GM23338 (cell line): Measurements from ENCODE around the gene HMOX2. TPM values are rescaled to one million over a fixed set of nuclear protein-coding genes. Genes with fewer than 3 reads are reported as not detected.

Experiments
- ATAC-seq: fragments of 200-7000 bp; cut with Tn5 transposase; 3 replicates; pipeline ENCODE4 v1.9.1; 2020
- DNase-seq: peaks from one replicate; pipeline ENCODE4 v3.0.0-alpha.2; 2015; ENCODE audit warnings: low spot score
- H2AFZ ChIP-seq: fragments of 200-600 bp; sonication (generic); 2 replicates; pipeline ENCODE4 v1.8.0; 2016; ENCODE audit warnings: antibody characterized with exemption, mild to moderate bottlenecking, moderate library complexity
- H3F3A ChIP-seq: fragments of 200-600 bp; sonication (generic); replicated peaks from 2 replicates; pipeline ENCODE4 v1.8.0; 2017; ENCODE audit warnings: antibody characterized with exemption, mixed run types, low read depth
- H3K27ac ChIP-seq: fragments of 200-600 bp; sonication (generic); 2 replicates; pipeline ENCODE4 v1.6.1; 2016; ENCODE audit warnings: low read depth
- H3K27me3 ChIP-seq: fragments of 200-600 bp; sonication (generic); 2 replicates; pipeline ENCODE4 v1.8.0; 2016; ENCODE audit warnings: mild to moderate bottlenecking, mixed run types, moderate library complexity; ENCODE audit not compliant: insufficient read depth
- H3K36me3 ChIP-seq: fragments of 200-600 bp; sonication (generic); 2 replicates; pipeline ENCODE4 v1.8.0; 2016; ENCODE audit warnings: mild to moderate bottlenecking; ENCODE audit not compliant: insufficient read depth
- H3K4me1 ChIP-seq: fragments of 200-600 bp; sonication (generic); 2 replicates; pipeline ENCODE4 v1.8.0; 2016; ENCODE audit warnings: mild to moderate bottlenecking, moderate library complexity; ENCODE audit not compliant: insufficient read depth
- H3K4me2 ChIP-seq: fragments of 200-600 bp; sonication (generic); 2 replicates; pipeline ENCODE4 v1.7.1; 2017; ENCODE audit warnings: mixed run types
- H3K4me3 ChIP-seq: fragments of 200-600 bp; sonication (generic); 2 replicates; pipeline ENCODE4 v1.6.1; 2016; ENCODE audit warnings: mixed run types
- H3K79me2 ChIP-seq: fragments of 200-600 bp; sonication (generic); replicated peaks from 2 replicates; pipeline ENCODE4 v1.8.0; 2017; ENCODE audit warnings: mild to moderate bottlenecking; ENCODE audit not compliant: insufficient read depth
- H3K9me2 ChIP-seq: fragments of 200-600 bp; sonication (generic); 2 replicates; pipeline ENCODE4 v1.8.0; 2017; ENCODE audit not compliant: insufficient read depth
- H4K20me1 ChIP-seq: fragments of 200-600 bp; sonication (generic); replicated peaks from 2 replicates; pipeline ENCODE4 v1.8.0; 2017; ENCODE audit warnings: mild to moderate bottlenecking; ENCODE audit not compliant: insufficient read depth
- H3K27ac Mint-ChIP-seq: 2 replicates; pipeline ENCODE4 v1.8.0; 2020; ENCODE audit warnings: inconsistent platforms, mild to moderate bottlenecking, moderate library complexity, mixed read lengths
- H3K27me3 Mint-ChIP-seq: 3 replicates; pipeline ENCODE4 v1.8.0; 2022; ENCODE audit warnings: low read depth, mild to moderate bottlenecking, moderate library complexity, mixed read lengths, inconsistent platforms; ENCODE audit not compliant: insufficient read depth, poor library complexity
- H3K36me3 Mint-ChIP-seq: 3 replicates; pipeline ENCODE4 v1.8.0; 2021; ENCODE audit warnings: low read depth, mild to moderate bottlenecking, inconsistent platforms, moderate library complexity, mixed read lengths
- H3K4me1 Mint-ChIP-seq: 3 replicates; pipeline ENCODE4 v1.8.0; 2020; ENCODE audit warnings: mild to moderate bottlenecking, inconsistent platforms, mixed read lengths
- H3K4me3 Mint-ChIP-seq: 3 replicates; pipeline ENCODE4 v1.8.0; 2021; ENCODE audit warnings: moderate library complexity, mild to moderate bottlenecking, inconsistent platforms, mixed read lengths
- H3K9me3 Mint-ChIP-seq: 3 replicates; pipeline ENCODE4 v1.8.0; 2020; ENCODE audit warnings: moderate library complexity, mild to moderate bottlenecking, inconsistent platforms, mixed read lengths
- CREB1 ChIP-seq: fragments of 250-450 bp; sonication (Bioruptor Pico); IDR thresholded peaks from 2 replicates; pipeline ENCODE4 v1.5.0; 2020; ENCODE audit warnings: low read depth, mild to moderate bottlenecking, moderate library complexity
- EZH2 ChIP-seq: fragments of 200-600 bp; sonication (generic); IDR thresholded peaks from one replicate; pipeline ENCODE4 v1.8.0; 2017; ENCODE audit warnings: antibody characterized with exemption, mild to moderate bottlenecking, low read depth; ENCODE audit not compliant: unreplicated experiment
- EZH2phosphoT487 ChIP-seq: fragments of 200-600 bp; sonication (generic); IDR thresholded peaks from one replicate; pipeline ENCODE4 v1.8.1; 2018; ENCODE audit warnings: antibody characterized with exemption; ENCODE audit not compliant: unreplicated experiment
- JUNB ChIP-seq: IDR thresholded peaks from one replicate; pipeline ENCODE4 v1.6.1; 2016; ENCODE audit warnings: antibody characterized with exemption; ENCODE audit not compliant: unreplicated experiment
- NANOG ChIP-seq: IDR thresholded peaks from 2 replicates; pipeline ENCODE4 v1.6.1; 2016; ENCODE audit warnings: antibody characterized with exemption, borderline replicate concordance
- STAT1 ChIP-seq: IDR thresholded peaks from one replicate; pipeline ENCODE4 v1.6.1; 2016; ENCODE audit warnings: antibody characterized with exemption; ENCODE audit not compliant: unreplicated experiment
- ZNF114 ChIP-seq: fragments of 250-450 bp; sonication (Bioruptor Pico); IDR thresholded peaks from 2 replicates; pipeline ENCODE4 v1.5.0; 2020; ENCODE audit warnings: mild to moderate bottlenecking, moderate library complexity
- polyA plus RNA-seq: library from polyadenylated mRNA; unstranded; fragments of >200 nt; fragmentation: Nextera tagmentation; extraction: Ambion mirVana; gene quantifications from 2 replicates; pipeline ENCODE4 v1.2.1, GENCODE V29; 2016
- total RNA-seq: library from RNA; depleted of rRNA; stranded (reverse); fragments of >200 nt; shearing (Covaris generic); gene quantifications from 2 replicates; pipeline ENCODE4 v1.2.3, GENCODE V29; 2014
- TF ChIP-seq, protein P1 (sequence below), 2 experiments: fragments of 200-600 bp in 1 of 2; sonication (generic) in 1 of 2; conservative IDR thresholded peaks; 2 replicates each; pipeline versions ENCODE4 v1.5.1 to v1.6.1; 2016 to 2017; ENCODE audit warnings: antibody characterized with exemption in 2 of 2, low read depth in 2 of 2, mild to moderate bottlenecking in 2 of 2, moderate library complexity in 1 of 2
- TF ChIP-seq, protein P2 (sequence below): fragments of 250-450 bp; sonication (Bioruptor Pico); IDR thresholded peaks from 2 replicates; pipeline ENCODE4 v1.5.0; 2020; ENCODE audit warnings: mild to moderate bottlenecking, moderate library complexity

Gene HMOX2
- total and polyA plus RNA-seq, 2 experiments from 2014 or later = 33.0 to 38.1 TPM

DNA sequence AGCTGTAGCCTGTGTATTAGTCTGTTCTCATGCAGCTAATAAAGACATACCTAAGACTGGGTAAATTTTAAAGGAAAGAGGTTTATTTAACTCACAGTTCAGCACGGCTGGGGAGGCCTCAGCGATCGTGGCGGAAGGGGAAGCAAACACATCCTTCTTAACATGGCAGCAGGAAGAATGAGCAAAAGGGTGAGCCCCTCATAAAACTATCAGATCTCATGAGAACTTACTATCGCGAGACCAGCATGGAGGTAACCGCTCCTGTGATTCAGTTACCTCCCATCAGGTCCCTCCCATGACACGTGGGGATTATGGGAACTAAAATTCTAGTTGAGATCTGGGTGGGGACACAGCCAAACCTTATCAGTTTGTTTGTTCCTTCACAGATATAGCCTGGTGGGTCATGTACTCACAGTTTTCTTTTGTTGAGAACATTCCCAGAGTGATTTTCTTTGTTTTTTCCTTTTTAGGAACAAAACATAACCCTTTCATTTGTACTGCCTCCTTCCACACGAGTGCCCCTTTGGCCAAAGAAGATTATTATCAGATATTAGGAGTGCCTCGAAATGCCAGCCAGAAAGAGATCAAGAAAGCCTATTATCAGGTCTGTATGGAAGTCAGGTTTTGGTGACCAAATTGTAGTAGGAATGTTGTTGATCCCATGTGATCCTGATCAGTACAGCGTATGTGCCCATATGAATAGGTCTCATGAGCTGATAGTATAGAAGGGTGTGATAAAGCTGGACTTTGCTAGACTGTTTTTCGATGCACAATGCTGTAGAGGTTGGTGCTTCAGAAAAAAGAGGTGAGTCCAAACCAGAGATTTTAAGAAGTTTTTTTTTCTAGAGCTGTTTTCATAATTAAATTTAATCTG is 42.0 kb upstream of the HMOX2 start:
- peaks cover 49% of the 10 kb centered on the region for H3K36me3 Mint-ChIP-seq
- DNase-seq (no peak), ATAC-seq (no peak)
- H3K9me3 Mint-ChIP-seq = no peaks in the 10 kb centered on the region
- Histone ChIP-seq H3K79me2 (peaks cover 14% of the 10 kb centered on the region), H4K20me1 (peaks cover 18% of the 10 kb centered on the region), H3F3A (no peaks in the 10 kb centered on the region), H3K27ac (no peak overlapping the region), H3K4me3 (no peak overlapping the region), H3K9me2 (no peaks in the 10 kb centered on the region), H2AFZ (no peak overlapping the region), H3K27me3 (no peaks in the 10 kb centered on the region), H3K4me1 (no peaks in the 10 kb centered on the region), H3K36me3 (peaks cover 45% of the 10 kb centered on the region), H3K4me2 (no peak overlapping the region)
- peak overlapping the region; percentile 72 for H3K27ac Mint-ChIP-seq
- H3K4me3 Mint-ChIP-seq = no peak overlapping the region
- H3K4me1 Mint-ChIP-seq = no peaks in the 10 kb centered on the region
- TF ChIP-seq EZH2phosphoT487 = no peak
- no peak for TF ChIP-seq ZNF114
- peaks cover 1% of the 10 kb centered on the region for H3K27me3 Mint-ChIP-seq

DNA sequence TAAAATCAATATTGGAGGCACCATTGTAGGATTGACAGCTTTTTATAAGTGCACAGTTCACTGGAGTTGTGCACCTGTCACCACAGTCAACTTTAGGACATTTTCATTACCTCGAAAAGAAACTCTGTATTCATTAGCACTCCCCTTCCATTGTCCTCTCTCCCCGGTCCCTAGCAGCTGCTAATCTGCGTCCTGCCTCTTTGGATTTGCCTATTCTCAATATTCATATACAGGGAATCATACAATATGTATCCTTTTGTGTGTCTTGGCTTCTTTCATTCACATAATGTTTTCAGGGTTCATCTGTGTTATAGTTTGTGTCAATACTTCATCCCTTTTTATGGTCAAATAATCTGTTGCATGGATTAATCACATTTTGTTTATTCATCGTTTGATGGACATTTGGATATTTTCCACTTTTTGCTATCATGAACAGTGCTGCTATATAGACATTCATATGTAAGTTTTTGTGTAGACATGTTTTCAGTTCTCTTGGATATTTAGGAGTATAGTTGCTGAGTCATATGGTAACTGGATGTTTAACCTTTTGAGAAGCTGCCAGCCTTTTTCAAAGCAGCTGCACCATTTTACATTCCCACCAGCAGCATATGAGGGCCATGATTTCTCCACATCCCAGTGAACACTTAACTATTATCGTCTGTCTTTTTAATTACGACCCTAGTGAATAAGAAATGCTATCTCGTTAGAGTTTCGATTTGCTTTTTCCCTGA is 40.7 kb upstream of the HMOX2 start:
- TF ChIP-seq, protein P1, sequence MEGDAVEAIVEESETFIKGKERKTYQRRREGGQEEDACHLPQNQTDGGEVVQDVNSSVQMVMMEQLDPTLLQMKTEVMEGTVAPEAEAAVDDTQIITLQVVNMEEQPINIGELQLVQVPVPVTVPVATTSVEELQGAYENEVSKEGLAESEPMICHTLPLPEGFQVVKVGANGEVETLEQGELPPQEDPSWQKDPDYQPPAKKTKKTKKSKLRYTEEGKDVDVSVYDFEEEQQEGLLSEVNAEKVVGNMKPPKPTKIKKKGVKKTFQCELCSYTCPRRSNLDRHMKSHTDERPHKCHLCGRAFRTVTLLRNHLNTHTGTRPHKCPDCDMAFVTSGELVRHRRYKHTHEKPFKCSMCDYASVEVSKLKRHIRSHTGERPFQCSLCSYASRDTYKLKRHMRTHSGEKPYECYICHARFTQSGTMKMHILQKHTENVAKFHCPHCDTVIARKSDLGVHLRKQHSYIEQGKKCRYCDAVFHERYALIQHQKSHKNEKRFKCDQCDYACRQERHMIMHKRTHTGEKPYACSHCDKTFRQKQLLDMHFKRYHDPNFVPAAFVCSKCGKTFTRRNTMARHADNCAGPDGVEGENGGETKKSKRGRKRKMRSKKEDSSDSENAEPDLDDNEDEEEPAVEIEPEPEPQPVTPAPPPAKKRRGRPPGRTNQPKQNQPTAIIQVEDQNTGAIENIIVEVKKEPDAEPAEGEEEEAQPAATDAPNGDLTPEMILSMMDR (conservative IDR thresholded peaks at IDR 0.05; ENCODE audit: low read depth in 2 of 2) = no peak
- TF ChIP-seq JUNB = no peak
- no peak for TF ChIP-seq EZH2
- TF ChIP-seq, protein P2, sequence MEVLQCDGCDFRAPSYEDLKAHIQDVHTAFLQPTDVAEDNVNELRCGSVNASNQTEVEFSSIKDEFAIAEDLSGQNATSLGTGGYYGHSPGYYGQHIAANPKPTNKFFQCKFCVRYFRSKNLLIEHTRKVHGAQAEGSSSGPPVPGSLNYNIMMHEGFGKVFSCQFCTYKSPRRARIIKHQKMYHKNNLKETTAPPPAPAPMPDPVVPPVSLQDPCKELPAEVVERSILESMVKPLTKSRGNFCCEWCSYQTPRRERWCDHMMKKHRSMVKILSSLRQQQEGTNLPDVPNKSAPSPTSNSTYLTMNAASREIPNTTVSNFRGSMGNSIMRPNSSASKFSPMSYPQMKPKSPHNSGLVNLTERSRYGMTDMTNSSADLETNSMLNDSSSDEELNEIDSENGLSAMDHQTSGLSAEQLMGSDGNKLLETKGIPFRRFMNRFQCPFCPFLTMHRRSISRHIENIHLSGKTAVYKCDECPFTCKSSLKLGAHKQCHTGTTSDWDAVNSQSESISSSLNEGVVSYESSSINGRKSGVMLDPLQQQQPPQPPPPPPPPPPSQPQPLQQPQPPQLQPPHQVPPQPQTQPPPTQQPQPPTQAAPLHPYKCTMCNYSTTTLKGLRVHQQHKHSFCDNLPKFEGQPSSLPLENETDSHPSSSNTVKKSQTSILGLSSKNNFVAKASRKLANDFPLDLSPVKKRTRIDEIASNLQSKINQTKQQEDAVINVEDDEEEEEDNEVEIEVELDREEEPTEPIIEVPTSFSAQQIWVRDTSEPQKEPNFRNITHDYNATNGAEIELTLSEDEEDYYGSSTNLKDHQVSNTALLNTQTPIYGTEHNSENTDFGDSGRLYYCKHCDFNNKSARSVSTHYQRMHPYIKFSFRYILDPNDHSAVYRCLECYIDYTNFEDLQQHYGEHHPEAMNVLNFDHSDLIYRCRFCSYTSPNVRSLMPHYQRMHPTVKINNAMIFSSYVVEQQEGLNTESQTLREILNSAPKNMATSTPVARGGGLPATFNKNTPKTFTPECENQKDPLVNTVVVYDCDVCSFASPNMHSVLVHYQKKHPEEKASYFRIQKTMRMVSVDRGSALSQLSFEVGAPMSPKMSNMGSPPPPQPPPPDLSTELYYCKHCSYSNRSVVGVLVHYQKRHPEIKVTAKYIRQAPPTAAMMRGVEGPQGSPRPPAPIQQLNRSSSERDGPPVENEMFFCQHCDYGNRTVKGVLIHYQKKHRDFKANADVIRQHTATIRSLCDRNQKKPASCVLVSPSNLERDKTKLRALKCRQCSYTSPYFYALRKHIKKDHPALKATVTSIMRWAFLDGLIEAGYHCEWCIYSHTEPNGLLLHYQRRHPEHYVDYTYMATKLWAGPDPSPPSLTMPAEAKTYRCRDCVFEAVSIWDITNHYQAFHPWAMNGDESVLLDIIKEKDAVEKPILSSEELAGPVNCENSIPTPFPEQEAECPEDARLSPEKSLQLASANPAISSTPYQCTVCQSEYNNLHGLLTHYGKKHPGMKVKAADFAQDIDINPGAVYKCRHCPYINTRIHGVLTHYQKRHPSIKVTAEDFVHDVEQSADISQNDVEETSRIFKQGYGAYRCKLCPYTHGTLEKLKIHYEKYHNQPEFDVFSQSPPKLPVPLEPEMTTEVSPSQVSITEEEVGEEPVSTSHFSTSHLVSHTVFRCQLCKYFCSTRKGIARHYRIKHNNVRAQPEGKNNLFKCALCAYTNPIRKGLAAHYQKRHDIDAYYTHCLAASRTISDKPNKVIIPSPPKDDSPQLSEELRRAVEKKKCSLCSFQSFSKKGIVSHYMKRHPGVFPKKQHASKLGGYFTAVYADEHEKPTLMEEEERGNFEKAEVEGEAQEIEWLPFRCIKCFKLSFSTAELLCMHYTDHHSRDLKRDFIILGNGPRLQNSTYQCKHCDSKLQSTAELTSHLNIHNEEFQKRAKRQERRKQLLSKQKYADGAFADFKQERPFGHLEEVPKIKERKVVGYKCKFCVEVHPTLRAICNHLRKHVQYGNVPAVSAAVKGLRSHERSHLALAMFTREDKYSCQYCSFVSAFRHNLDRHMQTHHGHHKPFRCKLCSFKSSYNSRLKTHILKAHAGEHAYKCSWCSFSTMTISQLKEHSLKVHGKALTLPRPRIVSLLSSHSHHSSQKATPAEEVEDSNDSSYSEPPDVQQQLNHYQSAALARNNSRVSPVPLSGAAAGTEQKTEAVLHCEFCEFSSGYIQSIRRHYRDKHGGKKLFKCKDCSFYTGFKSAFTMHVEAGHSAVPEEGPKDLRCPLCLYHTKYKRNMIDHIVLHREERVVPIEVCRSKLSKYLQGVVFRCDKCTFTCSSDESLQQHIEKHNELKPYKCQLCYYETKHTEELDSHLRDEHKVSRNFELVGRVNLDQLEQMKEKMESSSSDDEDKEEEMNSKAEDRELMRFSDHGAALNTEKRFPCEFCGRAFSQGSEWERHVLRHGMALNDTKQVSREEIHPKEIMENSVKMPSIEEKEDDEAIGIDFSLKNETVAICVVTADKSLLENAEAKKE (CRISPR knock-in tag) = no peak
- TF ChIP-seq STAT1 = no peak
- TF ChIP-seq NANOG = no peak
- no peak for TF ChIP-seq CREB1
- H3K4me3 Mint-ChIP-seq = no peak overlapping the region
- Histone ChIP-seq H3K36me3 (peaks cover 49% of the 10 kb centered on the region), H3K4me3 (no peak overlapping the region), H3F3A (no peaks in the 10 kb centered on the region), H3K27me3 (no peaks in the 10 kb centered on the region), H3K4me2 (no peak overlapping the region), H3K79me2 (0 out of 2 replicates have a peak, but pooled peaks cover under 1% of the 10 kb centered on the region), H3K27ac (no peak overlapping the region), H2AFZ (no peak overlapping the region), H4K20me1 (peaks cover 18% of the 10 kb centered on the region), H3K4me1 (no peaks in the 10 kb centered on the region), H3K9me2 (no peaks in the 10 kb centered on the region)
- H3K36me3 Mint-ChIP-seq = peaks cover 53% of the 10 kb centered on the region
- peaks cover 2% of the 10 kb centered on the region for H3K27me3 Mint-ChIP-seq
- DNase-seq (no peak), ATAC-seq (no peak)
- H3K27ac Mint-ChIP-seq = no peak overlapping the region
- H3K4me1 Mint-ChIP-seq = no peaks in the 10 kb centered on the region
- no peaks in the 10 kb centered on the region for H3K9me3 Mint-ChIP-seq
